ENCODE results near the gene SPATA2L. TPM values are rescaled to one million over a fixed set of nuclear protein-coding genes. Genes with fewer than 3 reads are reported as not detected.
A peak's percentile ranks its signal among the peaks of the same experiment; 100 is the strongest.
"Not testable (repeated sequence)": the region's sequence is repeated elsewhere in the genome, so short reads cannot be mapped to it uniquely, and the experiment has no call there.

SPATA2L gene
- total and polyA plus RNA-seq, 7 experiments from 2014 or later, result 7.0 to 32.2 (median 12.0) TPM

- H3K9me3 Mint-ChIP-seq, result no peaks in the 10 kb centered on the region
- Histone ChIP-seq H3K4me1 (ENCODE audit: control insufficient read depth in 2 of 2, insufficient read depth in 2 of 2, low read length in 2 of 2) (peaks cover 27 to 28% of the 10 kb centered on the region in 2 donors), H3K27ac (ENCODE audit: low read depth, low read length) (peak overlapping the region; percentile 73), H3K27me3 (ENCODE audit: control insufficient read depth in 2 of 2, insufficient read depth in 2 of 2, low read length in 2 of 2) (no peaks in the 10 kb centered on the region), H3K36me3 (ENCODE audit: control insufficient read depth in 2 of 3, insufficient read depth in 3 of 3, low read length in 3 of 3) (peaks cover 0 to 20% (median 0%) of the 10 kb centered on the region in 3 experiments), H3K9me3 (ENCODE audit: control insufficient read depth in 2 of 3, low read length in 3 of 3) (no peaks in the 10 kb centered on the region), H3K4me3 (ENCODE audit: low read length) (peak overlapping the region; percentile 41)
- intact Hi-C loops (cut with micrococcal nuclease), result loop anchor here (1.0 to 10.0 kb wide), 15 partner anchors 14 to 898 kb away; partner anchors contain the start of genes CDK10 (in 2 of the 2), ANKRD11 (in 1 of the 2), CDT1 (in 1 of the 2) and CHMP1A (in 1 of the 2)
- H3K27ac Mint-ChIP-seq, result peak overlapping the region in 8 of 9 donors; percentile 46 to 89 (median 80)
- ATAC-seq, result peak; percentile 52
- H3K36me3 Mint-ChIP-seq, result peaks cover 0 to 4% (median 0%) of the 10 kb centered on the region in 5 donors
- peaks cover 0 to 34% (median 17%) of the 10 kb centered on the region in 7 donors for H3K4me1 Mint-ChIP-seq
- peak; percentile 88 to 99 (median 92) for DNase-seq
- CTCF ChIA-PET, result interaction anchor here (0.6 to 4.1 kb wide), 27 partner anchors 9 to 375 kb away, joined by 3 to 71 read pairs (median 4); partner anchors contain the start of genes CDK10 and TCF25
- H3K27me3 Mint-ChIP-seq, result no peaks in the 10 kb centered on the region
- POLR2A ChIA-PET, result interaction anchor here (0.6 to 3.5 kb wide), 16 partner anchors 14 to 222 kb away, joined by 3 to 23 read pairs (median 4); partner anchors contain the start of genes CDK10, CHMP1A, SPATA33 and TCF25
- peak overlapping the region; percentile 52 to 84 (median 74) for H3K4me3 Mint-ChIP-seq
Measured at GRCh38 chr16:89700100-89700648, 1.3 kb downstream of the SPATA2L start.

GRCh38 chr16:89699629-89700099, 1.8 kb downstream of the SPATA2L start:
- Mint-ChIP-seq H3K27ac (peak overlapping the region in 7 of 9 donors; percentile 76 to 89 (median 84)), H3K4me3 (peak overlapping the region in 8 of 10 donors; percentile 52 to 84 (median 74)), H3K4me1 (peaks cover 0 to 34% (median 17%) of the 10 kb centered on the region in 7 donors)
- CTCF ChIA-PET, result interaction anchor here (0.6 to 4.1 kb wide), 25 partner anchors 9 to 321 kb away, joined by 3 to 71 read pairs (median 4); partner anchors contain the start of genes CDK10 and TCF25
- H3K27ac ChIP-seq (ENCODE audit: low read depth, low read length), result peak overlapping the region; percentile 73
- peaks cover 27 to 28% of the 10 kb centered on the region in 2 donors for H3K4me1 ChIP-seq (ENCODE audit: control insufficient read depth in 2 of 2, insufficient read depth in 2 of 2, low read length in 2 of 2)
- H3K36me3 ChIP-seq (ENCODE audit: control insufficient read depth in 2 of 3, insufficient read depth in 3 of 3, low read length in 3 of 3), result peaks cover 0 to 24% (median 0%) of the 10 kb centered on the region in 3 experiments
- H3K9me3 Mint-ChIP-seq; H3K4me3 ChIP-seq (ENCODE audit: low read length); H3K9me3 ChIP-seq (ENCODE audit: control insufficient read depth in 2 of 3, low read length in 3 of 3); H3K36me3 Mint-ChIP-seq; H3K27me3 ChIP-seq (ENCODE audit: control insufficient read depth in 2 of 2, insufficient read depth in 2 of 2, low read length in 2 of 2); DNase-seq; H3K27me3 Mint-ChIP-seq; ATAC-seq: not testable (repeated sequence)
- POLR2A ChIA-PET, result interaction anchor here (0.6 to 3.5 kb wide), 14 partner anchors 13 to 222 kb away, joined by 3 to 23 read pairs (median 5); partner anchors contain the start of genes CDK10, CHMP1A, SPATA33 and TCF25
- intact Hi-C loops (cut with micrococcal nuclease), result loop anchor here (1.0 to 10.0 kb wide), 15 partner anchors 13 to 897 kb away; partner anchors contain the start of genes CDK10 (in 2 of the 2), ANKRD11 (in 1 of the 2), CDT1 (in 1 of the 2) and CHMP1A (in 1 of the 2)

GRCh38 chr16:89698717-89699116, 2.8 kb downstream of the SPATA2L start:
- H3K9me3 ChIP-seq (ENCODE audit: control insufficient read depth in 2 of 3, low read length in 3 of 3); DNase-seq; H3K4me3 ChIP-seq (ENCODE audit: low read length); H3K4me3 Mint-ChIP-seq; H3K27me3 ChIP-seq (ENCODE audit: control insufficient read depth in 2 of 2, insufficient read depth in 2 of 2, low read length in 2 of 2); intact Hi-C loops (cut with micrococcal nuclease); ATAC-seq; H3K9me3 Mint-ChIP-seq; H3K36me3 Mint-ChIP-seq; H3K27me3 Mint-ChIP-seq; H3K27ac ChIP-seq (ENCODE audit: low read depth, low read length): not testable (repeated sequence)
- peaks cover 27 to 28% of the 10 kb centered on the region in 2 donors for H3K4me1 ChIP-seq (ENCODE audit: control insufficient read depth in 2 of 2, insufficient read depth in 2 of 2, low read length in 2 of 2)
- CTCF ChIA-PET, result interaction anchor here (1.5 to 4.1 kb wide), 3 partner anchors 34 to 163 kb away, joined by 6 to 71 read pairs (median 52); no protein-coding TSS in a partner anchor
- H3K36me3 ChIP-seq (ENCODE audit: control insufficient read depth in 2 of 3, insufficient read depth in 3 of 3, low read length in 3 of 3), result peaks cover 0 to 29% (median 0%) of the 10 kb centered on the region in 3 experiments
- H3K27ac Mint-ChIP-seq, result peak overlapping the region in 6 of 9 donors; percentile 9 to 89 (median 48)
- peaks cover 0 to 34% (median 17%) of the 10 kb centered on the region in 7 donors for H3K4me1 Mint-ChIP-seq
- POLR2A ChIA-PET, result interaction anchor here (0.8 to 3.5 kb wide), 5 partner anchors 9 to 174 kb away, joined by 4 to 23 read pairs (median 10); partner anchors contain the start of genes CDK10 and TCF25

GRCh38 chr16:89697616-89698331, 3.7 kb downstream of the SPATA2L start:
- H3K27ac ChIP-seq (ENCODE audit: low read depth, low read length), result no peak overlapping the region
- H3K27me3 ChIP-seq (ENCODE audit: control insufficient read depth in 2 of 2, insufficient read depth in 2 of 2, low read length in 2 of 2), result no peaks in the 10 kb centered on the region
- Mint-ChIP-seq H3K36me3 (peaks cover 0 to 6% (median 3%) of the 10 kb centered on the region in 5 donors), H3K4me1 (peaks cover 0 to 26% (median 17%) of the 10 kb centered on the region in 7 donors), H3K27ac (no peak overlapping the region), H3K9me3 (no peaks in the 10 kb centered on the region), H3K4me3 (no peak overlapping the region), H3K27me3 (no peaks in the 10 kb centered on the region)
- H3K4me1 ChIP-seq (ENCODE audit: control insufficient read depth in 2 of 2, insufficient read depth in 2 of 2, low read length in 2 of 2), result peaks cover 26 to 28% of the 10 kb centered on the region in 2 donors
- ChIA-PET CTCF (interaction anchor here (0.7 to 4.1 kb wide), 4 partner anchors 94 to 212 kb away, joined by 3 to 71 read pairs (median 28); no protein-coding TSS in a partner anchor), POLR2A (interaction anchor here (0.6 to 1.2 kb wide), 3 partner anchors 8 to 175 kb away, joined by 3 to 5 read pairs (median 4); partner anchors contain the start of genes CDK10 and TCF25)
- peaks cover 0 to 39% (median 0%) of the 10 kb centered on the region in 3 experiments for H3K36me3 ChIP-seq (ENCODE audit: control insufficient read depth in 2 of 3, insufficient read depth in 3 of 3, low read length in 3 of 3)
- no peak for DNase-seq
- no peak for ATAC-seq
- H3K9me3 ChIP-seq (ENCODE audit: control insufficient read depth in 2 of 3, low read length in 3 of 3), result no peaks in the 10 kb centered on the region
- intact Hi-C loops (cut with micrococcal nuclease), result no loop called here
- no peak overlapping the region for H3K4me3 ChIP-seq (ENCODE audit: low read length)

- ATAC-seq (no peak), DNase-seq (no peak)
- Histone ChIP-seq H3K27ac (ENCODE audit: low read depth, low read length) (no peak overlapping the region), H3K36me3 (ENCODE audit: control insufficient read depth in 2 of 3, insufficient read depth in 3 of 3, low read length in 3 of 3) (peaks cover 0 to 44% (median 3%) of the 10 kb centered on the region in 3 experiments), H3K27me3 (ENCODE audit: control insufficient read depth in 2 of 2, insufficient read depth in 2 of 2, low read length in 2 of 2) (no peaks in the 10 kb centered on the region), H3K4me1 (ENCODE audit: control insufficient read depth in 2 of 2, insufficient read depth in 2 of 2, low read length in 2 of 2) (peaks cover 20 to 25% of the 10 kb centered on the region in 2 donors), H3K4me3 (ENCODE audit: low read length) (no peak overlapping the region), H3K9me3 (ENCODE audit: control insufficient read depth in 2 of 3, low read length in 3 of 3) (no peaks in the 10 kb centered on the region)
- ChIA-PET POLR2A (interaction anchor here (0.6 kb wide), 1 partner anchor 176 kb away, joined by 3 read pairs; the partner anchor contains the start of gene TCF25), CTCF (interaction anchor here (1.7 to 4.1 kb wide), 2 partner anchors 95 to 213 kb away, joined by 3 to 52 read pairs; no protein-coding TSS in a partner anchor)
- Mint-ChIP-seq H3K36me3 (peaks cover 0 to 6% (median 3%) of the 10 kb centered on the region in 5 donors), H3K9me3 (no peaks in the 10 kb centered on the region), H3K4me1 (peaks cover 0 to 21% (median 12%) of the 10 kb centered on the region in 7 donors), H3K27ac (no peak overlapping the region), H3K4me3 (no peak overlapping the region), H3K27me3 (no peaks in the 10 kb centered on the region)
- intact Hi-C loops (cut with micrococcal nuclease), result no loop called here
Measured at GRCh38 chr16:89697161-89697615, 4.3 kb downstream of the SPATA2L start.

All from naive thymus-derived CD4-positive, alpha-beta T cell (primary cell).